Measurements from ENCODE around the gene PSMB11.
A peak's percentile ranks its signal among the peaks of the same experiment; 100 is the strongest.
"Not testable (repeated sequence)": the region's sequence is repeated elsewhere in the genome, so short reads cannot be mapped to it uniquely, and the experiment has no call there.

Gene PSMB11

DNA sequence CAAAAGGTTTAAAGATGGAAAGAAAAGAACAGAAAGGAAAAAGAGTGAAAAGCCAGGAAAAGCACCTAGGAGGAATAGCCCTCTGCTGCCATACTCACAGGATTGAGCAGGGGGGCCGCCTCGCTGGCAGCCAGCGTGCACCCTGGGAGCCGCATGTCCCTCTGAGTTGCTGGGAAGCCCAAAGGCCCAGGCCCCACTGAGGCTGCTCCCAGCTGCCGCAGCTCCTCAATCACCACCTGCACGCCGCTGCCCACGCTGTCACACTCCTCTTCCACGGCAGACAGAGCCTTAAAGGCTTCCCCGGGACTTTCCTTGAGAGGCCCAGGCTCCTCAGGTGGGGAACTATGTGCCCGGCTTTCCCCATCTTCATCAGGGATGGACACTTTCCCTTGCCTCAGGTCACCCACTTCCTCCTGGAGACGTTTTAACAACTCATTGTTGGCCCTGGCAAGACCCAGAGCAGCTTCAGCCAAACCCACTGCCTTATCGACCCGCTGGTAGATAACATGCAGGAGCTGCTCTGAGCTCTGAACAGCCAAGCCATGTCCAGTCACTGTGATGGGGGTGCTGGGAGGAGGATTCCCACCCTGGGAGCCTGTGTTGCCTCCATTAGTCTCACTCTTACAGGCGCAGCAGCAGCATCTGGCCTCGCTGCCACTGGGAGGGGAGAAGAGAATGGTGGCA, 43.5 kb upstream of the PSMB11 start:
- TF ChIP-seq, protein P1, sequence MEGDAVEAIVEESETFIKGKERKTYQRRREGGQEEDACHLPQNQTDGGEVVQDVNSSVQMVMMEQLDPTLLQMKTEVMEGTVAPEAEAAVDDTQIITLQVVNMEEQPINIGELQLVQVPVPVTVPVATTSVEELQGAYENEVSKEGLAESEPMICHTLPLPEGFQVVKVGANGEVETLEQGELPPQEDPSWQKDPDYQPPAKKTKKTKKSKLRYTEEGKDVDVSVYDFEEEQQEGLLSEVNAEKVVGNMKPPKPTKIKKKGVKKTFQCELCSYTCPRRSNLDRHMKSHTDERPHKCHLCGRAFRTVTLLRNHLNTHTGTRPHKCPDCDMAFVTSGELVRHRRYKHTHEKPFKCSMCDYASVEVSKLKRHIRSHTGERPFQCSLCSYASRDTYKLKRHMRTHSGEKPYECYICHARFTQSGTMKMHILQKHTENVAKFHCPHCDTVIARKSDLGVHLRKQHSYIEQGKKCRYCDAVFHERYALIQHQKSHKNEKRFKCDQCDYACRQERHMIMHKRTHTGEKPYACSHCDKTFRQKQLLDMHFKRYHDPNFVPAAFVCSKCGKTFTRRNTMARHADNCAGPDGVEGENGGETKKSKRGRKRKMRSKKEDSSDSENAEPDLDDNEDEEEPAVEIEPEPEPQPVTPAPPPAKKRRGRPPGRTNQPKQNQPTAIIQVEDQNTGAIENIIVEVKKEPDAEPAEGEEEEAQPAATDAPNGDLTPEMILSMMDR (IDR thresholded peaks at IDR 0.05; ENCODE audit: low read depth, low read length): no peak
- DNase-seq (ENCODE audit: extremely low read depth, low read depth): no peak

DNA sequence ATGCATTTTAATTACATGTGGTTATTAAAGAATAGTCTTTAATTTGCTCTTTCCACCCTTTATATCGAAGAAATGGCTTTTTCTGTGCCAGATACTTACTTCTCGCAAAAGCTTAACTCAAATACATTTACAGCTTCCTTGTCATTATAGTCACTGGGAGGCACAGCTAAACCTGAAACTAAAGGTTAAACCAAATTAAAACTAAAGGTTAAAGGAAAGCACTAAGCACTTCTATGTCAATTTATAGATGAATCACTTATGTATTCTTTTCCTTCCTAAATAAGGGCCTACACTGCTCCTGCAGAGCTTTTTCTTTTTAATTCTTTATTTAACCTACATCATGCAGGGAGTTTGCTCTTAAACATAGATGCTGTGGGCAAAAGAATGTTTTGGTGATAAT, 41.2 kb upstream of the PSMB11 start:
- DNase-seq (ENCODE audit: extremely low read depth, low read depth): no peak
- TF ChIP-seq, protein P1 (IDR thresholded peaks at IDR 0.05; ENCODE audit: low read depth, low read length): no peak

DNA sequence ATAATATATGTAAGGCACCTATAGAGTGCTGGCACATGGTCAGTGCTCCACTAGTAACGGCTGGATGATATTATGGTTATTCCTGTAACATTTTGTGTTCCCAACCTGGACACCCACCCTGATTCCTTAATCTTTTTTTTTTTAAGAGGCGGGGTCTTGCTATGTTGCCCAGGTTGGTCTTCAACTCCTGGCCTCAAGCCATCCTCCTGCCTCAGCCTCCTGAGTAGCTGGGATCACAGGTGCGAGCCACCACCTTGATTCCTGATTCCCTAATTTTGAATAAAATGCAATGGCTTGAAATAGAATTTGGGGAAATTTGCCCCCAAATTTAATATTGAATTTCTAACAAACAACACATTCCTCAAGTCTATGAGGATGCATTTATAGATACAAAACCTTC, 39.4 kb upstream of the PSMB11 start:
- TF ChIP-seq, protein P1 (IDR thresholded peaks at IDR 0.05; ENCODE audit: low read depth, low read length): no peak

DNA sequence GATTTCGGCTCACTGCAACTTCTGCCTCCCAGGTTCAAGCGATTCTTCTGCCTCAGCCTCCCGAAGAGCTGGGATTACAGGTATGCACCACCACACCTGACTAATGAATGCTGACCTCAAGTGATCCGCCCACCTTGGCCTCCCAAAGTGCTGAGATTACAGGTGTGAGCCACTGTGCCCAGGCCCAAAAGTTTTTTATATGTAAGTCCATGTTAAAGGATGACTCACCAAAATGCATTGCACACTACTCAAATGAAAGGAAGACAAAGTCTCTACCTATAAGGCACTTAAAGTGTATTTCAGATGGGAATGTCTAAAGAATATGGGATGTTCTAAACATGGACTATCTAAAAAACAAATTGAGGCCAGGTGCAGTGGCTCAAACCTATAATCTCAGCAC, 37.7 kb upstream of the PSMB11 start:
- DNase-seq (ENCODE audit: extremely low read depth, low read depth): not testable (repeated sequence)

More for the DNA sequence above, 39.4 kb upstream of the PSMB11 start:
- no peak for DNase-seq (ENCODE audit: extremely low read depth, low read depth)

DNA sequence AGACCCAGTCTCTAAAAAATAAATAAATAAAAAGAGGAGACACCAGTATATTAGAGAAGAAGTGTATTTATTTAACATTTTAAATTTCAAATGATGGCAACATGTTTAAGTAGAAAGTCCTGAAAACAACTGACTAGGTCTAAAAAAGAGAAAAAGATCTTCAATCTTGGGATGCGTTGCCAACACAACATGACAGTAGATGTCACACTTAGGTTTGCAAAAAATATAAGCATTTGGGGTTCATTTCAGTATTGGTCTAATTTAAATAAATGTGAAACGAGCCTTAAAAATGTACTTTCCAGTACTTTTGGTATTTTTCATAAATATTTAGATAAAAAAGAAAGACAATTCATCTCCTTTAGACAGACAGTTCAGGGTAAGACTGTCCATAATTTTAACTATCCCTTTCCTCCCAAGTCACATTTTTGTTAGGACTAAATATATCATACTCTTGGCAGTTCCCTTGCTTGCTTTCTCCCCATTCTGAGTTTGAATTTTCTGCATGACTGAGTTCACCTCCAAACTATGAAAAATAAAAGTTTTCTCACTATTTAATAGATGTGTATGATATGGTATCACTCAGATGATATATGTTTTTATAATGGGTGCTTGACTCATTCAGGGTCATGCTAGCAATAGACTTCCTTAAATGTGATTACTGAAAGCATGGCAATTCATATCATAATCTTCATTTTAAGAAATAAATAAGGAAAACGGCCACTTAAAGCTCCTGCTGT, 36.4 kb upstream of the PSMB11 start:
- no peak for DNase-seq (ENCODE audit: extremely low read depth, low read depth)
- TF ChIP-seq, protein P1 (IDR thresholded peaks at IDR 0.05; ENCODE audit: low read depth, low read length): no peak

DNA sequence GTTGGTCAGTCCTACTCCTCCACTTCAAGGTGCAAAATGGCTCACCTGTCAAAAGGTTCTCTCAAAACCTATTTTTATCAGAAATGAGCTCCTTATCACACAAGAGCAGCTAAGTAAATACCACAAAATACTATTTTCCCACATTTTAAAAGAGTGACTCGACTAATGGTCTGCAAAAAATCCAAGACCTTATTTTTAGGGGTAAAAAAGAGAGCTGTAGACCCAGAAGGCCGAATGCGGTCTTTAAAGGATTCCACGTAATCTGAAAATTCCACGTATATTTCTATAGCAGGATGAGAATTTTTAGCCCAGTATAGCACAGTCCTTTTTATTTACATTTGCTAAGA, 35.9 kb upstream of the PSMB11 start:
- DNase-seq (ENCODE audit: extremely low read depth, low read depth): no peak
- TF ChIP-seq, protein P1 (IDR thresholded peaks at IDR 0.05; ENCODE audit: low read depth, low read length): no peak

DNA sequence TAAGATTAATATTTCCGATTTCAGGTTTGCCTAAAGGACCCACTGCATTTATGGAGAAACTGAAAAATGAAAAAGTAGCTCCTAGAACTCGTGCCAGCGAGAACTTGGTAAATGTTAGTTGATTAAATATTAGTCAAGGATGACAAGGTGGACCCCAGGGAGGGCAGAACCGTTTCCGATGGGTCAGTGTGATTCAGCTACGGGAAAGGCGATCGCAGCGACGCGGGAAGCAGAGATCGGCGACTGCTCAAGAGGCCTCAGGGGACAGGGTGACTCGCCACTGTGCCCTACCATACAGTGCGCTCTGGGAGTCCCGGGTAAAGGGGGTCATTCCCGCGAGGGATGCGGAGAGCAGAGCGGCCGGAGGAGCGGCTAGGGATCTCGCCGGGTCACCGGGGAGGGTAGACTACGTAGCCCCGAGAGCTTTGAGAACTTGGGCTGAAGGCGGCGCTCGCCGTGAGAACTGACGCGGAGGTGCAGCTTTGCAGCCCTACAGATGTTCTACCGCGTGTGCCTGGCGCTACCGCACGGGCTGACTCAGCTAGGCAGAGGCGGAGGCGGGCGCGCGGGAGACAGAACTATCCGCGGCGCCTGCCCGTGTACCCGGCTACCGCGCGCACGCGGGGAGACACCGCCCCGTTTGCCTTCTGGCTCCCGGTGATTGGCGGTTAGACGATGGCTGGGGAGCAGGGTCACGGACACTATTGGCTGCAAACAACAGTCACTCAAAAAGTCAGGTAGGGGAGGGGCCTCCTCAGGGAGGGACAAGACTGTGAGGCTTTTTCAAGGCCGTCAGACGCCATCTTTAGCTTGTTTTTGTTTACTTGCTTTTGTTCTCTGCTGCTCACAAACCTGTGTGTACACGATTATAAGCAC, 35.2 kb upstream of the PSMB11 start:
- TF ChIP-seq, protein P1 (IDR thresholded peaks at IDR 0.05; ENCODE audit: low read depth, low read length): peak; percentile 34
- peak; percentile 93 for DNase-seq (ENCODE audit: extremely low read depth, low read depth)
